22Rv1 (cell line): Measurements from ENCODE around the gene NPAS2.

Experiments used
- CTCF ChIP-seq: fragments of 450-650 bp; IDR thresholded peaks from 2 replicates; pipeline ENCODE4 v1.5.1; 2017; ENCODE audit warnings: mild to moderate bottlenecking
- ZFX ChIP-seq: fragments of 450-650 bp; IDR thresholded peaks from 2 replicates; pipeline ENCODE4 v1.6.1; 2017; ENCODE audit warnings: antibody characterized with exemption, borderline replicate concordance

GRCh38 chr2:100821255-100821910 is 1.4 kb downstream of the NPAS2 start:
- TF ChIP-seq CTCF (no peak), ZFX (no peak)
